ENCODE results near the gene KRT15. TPM values are rescaled to one million over a fixed set of nuclear protein-coding genes. Genes with fewer than 3 reads are reported as not detected.

The KRT15 gene
- total RNA-seq, 1 experiment from 2014 or later = 0.08 TPM

DNA sequence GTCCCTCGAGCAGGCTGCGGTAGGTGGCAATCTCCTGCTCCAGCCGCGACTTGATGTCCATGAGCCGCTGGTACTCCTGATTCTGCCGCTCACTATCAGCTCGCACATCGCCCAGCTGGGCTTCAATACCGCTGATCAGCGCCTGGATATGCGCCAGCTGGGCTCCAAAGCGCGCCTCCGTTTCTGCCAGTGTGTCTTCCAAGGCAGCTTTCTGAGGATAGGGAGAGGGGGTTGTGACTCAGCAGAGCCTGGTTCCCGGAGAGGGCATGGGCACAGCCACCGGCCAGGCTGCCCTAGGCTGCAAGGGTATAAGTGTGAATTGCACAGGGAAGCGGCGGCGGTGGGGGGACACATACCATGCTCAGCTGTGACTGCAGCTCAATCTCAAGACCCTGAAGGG, 5.1 kb upstream of the KRT15 start:
- DNase-seq = no peak
- Histone ChIP-seq H3K4me1 (no peaks in the 10 kb centered on the region; the same call in 1 of the 2 replicates), H3K27ac (no peak overlapping the region), H3K27me3 (no peaks in the 10 kb centered on the region), H3K36me3 (no peaks in the 10 kb centered on the region), H3K4me3 (no peak overlapping the region), H3K9me3 (replicated peaks) (no peaks in the 10 kb centered on the region)

DNA sequence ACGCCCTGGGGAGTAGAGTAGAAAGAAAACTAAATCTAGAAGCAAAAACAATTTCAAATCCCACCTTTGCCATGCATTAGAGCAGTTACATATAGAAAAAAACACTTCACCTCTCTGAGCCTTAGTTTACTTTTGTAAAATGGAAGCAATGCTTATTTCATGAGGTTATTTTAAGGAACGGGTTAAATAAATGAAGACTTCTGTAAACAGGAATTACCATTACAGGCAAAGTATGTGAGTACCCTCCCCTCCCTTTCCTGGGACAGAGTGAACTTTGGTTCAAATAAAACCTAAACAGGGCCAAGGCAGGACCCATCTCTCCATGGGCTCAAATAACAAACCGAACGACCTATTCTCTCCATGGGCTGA, 4.5 kb upstream of the KRT15 start:
- Histone ChIP-seq H3K4me1 (no peaks in the 10 kb centered on the region; the same call in 1 of the 2 replicates), H3K36me3 (no peaks in the 10 kb centered on the region), H3K4me3 (no peak overlapping the region), H3K27me3 (no peaks in the 10 kb centered on the region), H3K9me3 (replicated peaks) (no peaks in the 10 kb centered on the region), H3K27ac (no peak overlapping the region)
- no peak for DNase-seq

DNA sequence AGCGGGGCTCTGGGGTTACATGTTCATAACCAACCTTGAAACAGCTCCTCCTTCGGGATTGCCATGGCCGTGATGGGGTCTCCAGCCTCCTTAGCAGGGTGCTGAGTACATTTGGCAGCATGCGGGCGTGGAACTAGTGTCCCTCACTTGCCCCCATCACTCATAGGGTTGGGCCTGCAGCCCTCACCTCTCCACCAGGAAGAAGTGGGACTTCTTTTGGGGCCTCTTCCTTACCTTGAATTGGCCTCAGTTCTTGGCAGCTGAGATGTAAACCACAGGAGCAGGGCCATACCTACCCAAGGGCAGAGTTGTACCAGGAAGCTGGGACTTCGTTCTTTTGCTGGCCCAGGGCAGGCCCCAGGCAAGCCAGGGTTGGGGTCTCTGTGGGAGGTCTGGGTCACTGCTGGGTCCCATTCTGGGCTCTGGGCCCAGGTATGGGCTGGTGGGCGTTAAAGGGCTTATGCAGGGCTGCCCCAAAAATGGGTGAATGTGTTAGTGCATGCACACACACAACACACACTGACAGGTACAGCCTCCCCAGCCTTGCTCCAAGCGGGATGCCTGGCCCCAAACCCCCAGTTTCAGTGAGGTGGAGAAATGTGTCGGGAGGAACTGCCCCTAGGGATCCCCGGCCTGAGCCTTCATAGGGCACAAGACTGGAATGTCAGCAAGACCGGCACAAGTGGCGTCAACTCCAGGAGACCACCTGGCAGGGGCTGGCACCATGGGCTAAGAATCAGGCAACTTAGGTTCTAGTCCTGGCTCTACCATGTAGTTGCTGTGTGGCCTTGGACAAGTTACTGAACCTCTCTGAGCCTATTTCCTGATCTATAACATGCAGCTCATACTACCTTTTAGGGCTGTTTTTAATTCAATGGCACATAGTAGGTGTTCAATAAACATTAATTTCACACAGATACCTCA, 3.9 kb upstream of the KRT15 start:
- no peaks in the 10 kb centered on the region for H3K27me3 ChIP-seq
- no peaks in the 10 kb centered on the region for H3K36me3 ChIP-seq
- no peaks in the 10 kb centered on the region for H3K9me3 ChIP-seq (replicated peaks)
- no peak overlapping the region for H3K4me3 ChIP-seq
- DNase-seq = no peak
- no peaks in the 10 kb centered on the region; the same call in 1 of the 2 replicates for H3K4me1 ChIP-seq
- no peak overlapping the region for H3K27ac ChIP-seq

DNA sequence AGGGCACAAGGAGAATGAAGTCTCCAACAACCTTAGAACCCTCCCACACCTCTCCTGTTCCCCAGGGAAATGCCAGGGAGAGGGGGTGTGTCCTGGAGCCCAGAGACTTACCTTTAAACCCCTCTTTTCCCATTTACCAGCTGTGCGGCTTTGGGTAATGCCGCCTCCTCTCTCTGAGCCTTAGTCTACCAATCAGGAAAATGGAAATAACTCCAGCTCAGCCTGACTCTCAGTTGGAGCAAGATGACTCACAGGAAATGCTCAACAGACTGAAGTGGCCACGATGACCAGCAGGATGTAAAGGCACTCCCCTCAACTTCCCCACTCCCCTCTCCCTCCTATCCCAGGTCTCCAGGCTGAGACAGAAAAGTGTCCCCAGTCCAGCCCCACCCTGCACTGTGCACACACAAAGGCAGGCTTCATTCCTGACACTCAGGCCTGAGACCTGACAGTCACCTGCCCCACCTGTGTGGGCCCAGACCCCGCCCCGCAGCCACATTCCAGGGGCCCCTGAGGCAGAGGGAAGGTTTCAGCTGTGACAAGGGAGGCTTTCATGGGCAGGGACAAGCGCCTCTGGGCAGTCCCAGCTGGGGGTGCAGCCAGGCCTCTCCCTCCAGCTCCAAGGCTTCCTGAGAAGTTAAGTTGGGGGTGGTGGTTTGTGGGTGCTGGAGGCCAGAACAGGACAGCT, 3.0 kb upstream of the KRT15 start:
- H3K9me3 ChIP-seq (replicated peaks) = no peaks in the 10 kb centered on the region
- no peak overlapping the region for H3K4me3 ChIP-seq
- no peaks in the 10 kb centered on the region for H3K27me3 ChIP-seq
- no peaks in the 10 kb centered on the region; the same call in 1 of the 2 replicates for H3K4me1 ChIP-seq
- DNase-seq = no peak
- no peaks in the 10 kb centered on the region for H3K36me3 ChIP-seq
- H3K27ac ChIP-seq = no peak overlapping the region

DNA sequence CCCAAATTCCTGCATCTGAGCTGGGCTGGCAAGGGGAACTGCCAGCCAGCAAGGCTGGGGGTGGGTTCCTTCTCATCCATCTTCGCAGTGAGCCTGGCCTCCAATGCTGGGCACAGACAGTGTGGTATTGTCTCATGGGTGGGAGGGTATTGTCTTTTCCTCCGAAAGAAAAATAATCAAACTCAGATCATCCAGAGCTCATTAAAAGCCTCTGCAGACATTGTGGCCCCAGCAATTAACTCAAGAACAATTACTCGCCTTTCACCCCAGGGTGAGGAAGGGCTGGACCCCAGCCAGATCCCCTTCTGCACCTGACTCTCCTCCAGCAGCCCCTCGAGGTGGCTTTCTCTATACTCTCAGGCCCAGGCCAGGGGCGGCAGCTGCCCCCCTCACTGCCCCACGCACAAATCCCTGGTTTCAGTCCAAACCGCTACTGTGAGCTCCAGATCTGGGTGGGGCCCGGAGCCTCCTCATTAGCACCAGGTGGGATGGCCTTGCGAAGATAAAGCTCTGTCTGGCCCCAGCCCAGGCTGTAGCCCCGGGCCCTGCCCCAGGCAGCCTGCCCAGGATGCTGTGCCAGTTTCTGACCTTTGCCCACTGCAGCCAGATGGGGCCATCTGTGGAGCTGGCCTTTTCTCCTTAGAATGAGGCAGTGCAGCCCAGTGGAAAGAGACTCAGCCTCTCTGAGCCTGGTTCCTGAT, 2.3 kb upstream of the KRT15 start:
- Histone ChIP-seq H3K36me3 (no peaks in the 10 kb centered on the region), H3K27ac (no peak overlapping the region), H3K4me3 (no peak overlapping the region), H3K27me3 (no peaks in the 10 kb centered on the region), H3K9me3 (replicated peaks) (no peaks in the 10 kb centered on the region), H3K4me1 (no peaks in the 10 kb centered on the region; the same call in 1 of the 2 replicates)
- DNase-seq = peak; percentile 19 to 27

DNA sequence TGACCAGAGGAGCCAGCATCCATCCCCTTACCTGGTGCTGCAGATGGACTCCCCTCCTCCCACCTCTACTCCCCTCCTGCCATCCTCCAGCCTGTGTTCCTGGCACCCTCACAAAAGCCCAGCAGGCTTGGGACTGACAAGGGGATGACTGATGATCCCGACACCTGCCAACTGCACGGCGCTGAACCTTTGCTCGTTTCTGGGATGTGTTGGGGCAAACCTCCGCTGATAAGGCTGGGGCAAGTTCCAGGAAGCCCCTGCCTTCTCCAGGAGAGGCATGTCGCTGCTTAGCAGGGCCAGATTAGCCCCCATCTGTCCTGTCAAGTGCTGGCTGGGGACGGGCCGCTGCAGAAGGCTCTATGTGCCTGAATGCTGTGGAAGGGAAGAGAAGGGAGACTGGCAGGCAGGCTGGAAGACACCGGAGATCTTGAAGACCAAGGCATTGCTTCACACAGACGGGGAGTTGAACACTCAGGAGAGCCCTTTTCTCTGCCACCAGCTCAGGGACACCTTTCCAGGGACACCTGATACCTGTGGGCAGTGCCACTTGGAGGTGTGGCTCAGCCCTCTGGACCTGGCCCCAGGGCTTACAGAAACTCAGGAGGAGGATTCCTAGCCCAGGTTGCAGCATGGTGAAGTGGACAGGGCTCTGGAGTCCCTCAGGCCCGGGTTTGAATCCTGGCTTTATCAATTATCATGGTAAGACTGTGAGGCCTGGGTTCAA, 973 bp upstream of the KRT15 start:
- no peaks in the 10 kb centered on the region for H3K9me3 ChIP-seq (replicated peaks)
- H3K4me3 ChIP-seq = no peak overlapping the region
- H3K4me1 ChIP-seq = no peaks in the 10 kb centered on the region; the same call in 1 of the 2 replicates
- no peaks in the 10 kb centered on the region for H3K27me3 ChIP-seq
- no peak overlapping the region for H3K27ac ChIP-seq
- H3K36me3 ChIP-seq = no peaks in the 10 kb centered on the region
- peak; percentile 24 to 44 for DNase-seq

DNA sequence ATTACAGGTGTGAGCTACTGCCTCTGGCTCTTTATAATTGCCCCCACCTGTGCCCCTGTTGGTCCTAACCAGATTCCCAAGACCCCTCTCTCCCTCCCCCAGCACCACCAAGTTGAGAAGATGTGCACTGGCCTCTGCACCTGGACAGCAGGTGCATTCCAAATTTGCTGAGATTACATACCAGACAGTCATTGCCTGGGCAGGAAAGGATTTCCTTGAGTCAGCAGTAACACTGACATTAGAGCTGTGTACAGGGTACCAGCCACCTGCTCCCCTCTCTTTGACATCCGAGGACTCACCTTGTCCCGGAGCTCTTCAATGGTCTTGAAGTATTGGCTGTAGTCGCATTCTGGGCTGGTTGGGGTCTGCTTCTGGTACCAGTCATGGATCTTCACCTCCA, 659 bp downstream of the KRT15 start:
- Histone ChIP-seq H3K27me3 (no peaks in the 10 kb centered on the region), H3K4me3 (no peak overlapping the region), H3K9me3 (replicated peaks) (no peaks in the 10 kb centered on the region), H3K4me1 (no peaks in the 10 kb centered on the region; the same call in 1 of the 2 replicates), H3K27ac (no peak overlapping the region), H3K36me3 (no peaks in the 10 kb centered on the region)
- DNase-seq = no peak

DNA sequence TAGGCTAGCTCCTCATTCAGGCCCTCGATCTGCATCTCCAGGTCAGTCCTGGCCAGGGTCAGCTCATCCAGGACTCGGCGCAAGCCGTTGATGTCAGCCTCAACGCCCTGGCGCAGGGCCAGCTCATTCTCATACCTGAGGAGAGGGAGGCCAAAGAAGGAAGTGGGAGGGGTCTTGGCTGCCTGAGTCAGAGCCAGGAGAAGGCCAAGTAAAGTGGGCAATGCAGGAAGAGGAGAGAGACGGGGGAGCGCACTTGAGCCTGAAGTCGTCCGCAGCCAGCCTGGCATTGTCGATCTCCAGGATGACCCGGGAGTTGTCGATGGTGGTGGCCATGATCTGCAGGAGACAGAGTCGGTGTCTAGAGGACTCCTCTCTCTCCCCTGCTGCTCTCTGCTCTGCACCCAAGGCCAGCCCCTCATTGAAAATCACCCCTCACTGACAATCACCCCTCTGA, 1.8 kb downstream of the KRT15 start:
- DNase-seq = no peak
- Histone ChIP-seq H3K27me3 (no peaks in the 10 kb centered on the region), H3K4me3 (no peak overlapping the region), H3K9me3 (replicated peaks) (no peaks in the 10 kb centered on the region), H3K4me1 (no peaks in the 10 kb centered on the region; the same call in 1 of the 2 replicates), H3K27ac (no peak overlapping the region), H3K36me3 (no peaks in the 10 kb centered on the region)

DNA sequence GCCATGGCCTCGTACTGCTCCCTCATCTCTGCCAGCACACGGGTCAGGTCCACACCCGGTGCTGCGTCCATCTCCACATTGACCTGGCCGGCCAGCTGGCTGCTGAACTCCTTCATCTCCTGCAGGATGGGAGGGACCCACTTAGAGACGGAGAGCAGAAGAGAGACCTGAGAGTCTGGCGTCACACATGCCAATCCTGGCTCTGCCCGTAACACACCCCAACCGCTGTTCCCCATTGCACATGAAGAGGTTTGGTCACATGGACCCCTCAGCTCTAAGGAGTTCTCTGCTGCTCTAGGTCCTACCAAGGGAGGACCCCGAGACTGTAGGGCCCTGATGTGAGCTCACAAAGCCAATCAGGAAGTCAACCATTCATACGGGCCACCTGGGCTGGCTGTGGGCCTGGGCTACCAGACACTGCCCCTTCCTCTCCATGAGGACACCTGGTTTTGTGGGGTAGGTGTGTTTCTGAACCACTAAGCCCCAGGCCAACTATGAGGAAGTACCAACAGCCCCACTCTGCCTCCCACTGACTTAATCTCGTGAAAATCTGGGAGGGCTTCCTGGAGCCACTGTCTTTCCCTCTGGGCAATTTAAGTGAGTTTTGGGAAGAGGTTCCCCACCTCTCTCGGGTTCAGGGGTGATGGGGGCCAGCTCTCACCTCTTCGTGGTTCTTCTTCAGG, 2.4 kb downstream of the KRT15 start:
- Histone ChIP-seq H3K9me3 (replicated peaks) (no peaks in the 10 kb centered on the region), H3K27ac (no peak overlapping the region), H3K36me3 (no peaks in the 10 kb centered on the region), H3K4me3 (no peak overlapping the region), H3K27me3 (no peaks in the 10 kb centered on the region), H3K4me1 (no peaks in the 10 kb centered on the region; the same call in 1 of the 2 replicates)
- no peak for DNase-seq

DNA sequence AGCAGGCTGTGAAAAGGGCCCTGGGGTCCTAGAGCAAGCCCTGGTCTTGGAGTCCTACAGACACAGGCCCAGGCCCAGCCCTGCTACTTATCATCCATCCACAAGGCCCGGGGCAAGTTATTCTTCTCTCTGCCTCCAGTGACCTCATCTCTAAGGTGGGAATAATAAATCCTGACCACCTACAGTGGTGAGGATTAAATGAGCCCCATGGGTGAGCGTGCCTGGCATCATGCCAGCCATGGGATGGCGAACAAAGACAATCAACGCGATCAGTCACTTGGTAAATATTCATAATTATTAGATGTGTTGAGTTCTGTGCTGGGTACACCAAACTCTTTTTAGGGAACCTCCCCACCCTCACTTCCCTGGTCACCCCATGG, 5.5 kb downstream of the KRT15 start:
- no peaks in the 10 kb centered on the region for H3K36me3 ChIP-seq
- H3K4me1 ChIP-seq = no peaks in the 10 kb centered on the region
- no peaks in the 10 kb centered on the region for H3K9me3 ChIP-seq (replicated peaks)
- H3K4me3 ChIP-seq = no peak overlapping the region
- DNase-seq = peak in 1 of 2 experiments; percentile 15
- H3K27me3 ChIP-seq = no peaks in the 10 kb centered on the region
- no peak overlapping the region for H3K27ac ChIP-seq

DNA sequence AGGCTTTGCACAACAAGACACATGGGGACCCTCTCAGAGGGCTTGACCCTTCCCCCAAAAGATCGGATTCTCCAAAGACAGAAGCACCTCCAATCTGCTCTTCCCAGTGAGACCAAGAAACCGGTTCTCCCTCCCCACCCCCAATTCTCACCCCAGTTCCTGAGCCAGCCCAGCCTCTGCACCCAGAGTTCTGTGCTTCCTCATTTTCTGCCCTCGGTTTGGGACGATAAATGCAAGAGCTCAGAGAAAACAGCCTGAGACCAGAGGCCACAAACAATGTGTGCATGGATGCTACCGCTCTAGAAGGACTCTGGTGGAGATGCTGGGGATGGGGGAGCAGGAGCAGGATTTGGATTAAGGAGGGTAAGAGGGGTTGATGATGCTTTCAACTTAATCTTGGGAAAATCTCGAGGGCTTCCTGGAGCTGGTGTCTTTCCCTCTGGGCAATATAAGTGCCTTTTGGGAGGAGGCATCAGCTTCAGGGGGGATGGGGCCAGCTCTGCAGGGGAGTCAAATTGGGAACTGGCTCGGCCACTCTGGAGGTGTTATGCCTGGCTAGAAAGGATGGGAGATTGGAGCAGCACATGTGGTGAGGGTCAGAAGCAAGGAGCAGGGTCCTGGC, 6.0 kb downstream of the KRT15 start:
- Histone ChIP-seq H3K27me3 (no peaks in the 10 kb centered on the region), H3K36me3 (no peaks in the 10 kb centered on the region), H3K27ac (no peak overlapping the region), H3K9me3 (replicated peaks) (no peaks in the 10 kb centered on the region), H3K4me3 (no peak overlapping the region), H3K4me1 (no peaks in the 10 kb centered on the region)
- no peak for DNase-seq

DNA sequence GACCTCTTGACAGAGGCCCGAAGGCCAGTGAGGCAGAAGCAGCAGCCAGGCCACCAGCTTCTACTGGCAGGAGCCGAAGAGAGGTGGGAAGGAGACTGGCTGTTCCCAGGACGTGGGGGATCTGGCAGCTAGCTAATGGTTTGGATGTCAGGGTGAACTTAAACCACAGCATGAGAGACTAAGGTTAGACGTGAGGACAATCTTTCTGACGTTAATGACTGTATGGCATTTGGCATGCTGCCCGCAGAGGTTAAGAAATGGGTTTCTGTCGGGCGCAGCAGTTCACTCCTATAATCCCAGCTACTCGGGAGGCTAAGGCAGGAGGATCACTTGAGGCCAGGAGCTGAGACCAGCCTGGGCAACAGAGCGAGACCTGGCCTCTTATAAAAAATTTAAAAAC, 7.0 kb downstream of the KRT15 start:
- H3K4me3 ChIP-seq = no peak overlapping the region
- H3K4me1 ChIP-seq = no peaks in the 10 kb centered on the region
- DNase-seq = no peak
- H3K9me3 ChIP-seq (replicated peaks) = no peaks in the 10 kb centered on the region
- H3K36me3 ChIP-seq = no peaks in the 10 kb centered on the region
- no peaks in the 10 kb centered on the region for H3K27me3 ChIP-seq
- no peak overlapping the region for H3K27ac ChIP-seq

DNA sequence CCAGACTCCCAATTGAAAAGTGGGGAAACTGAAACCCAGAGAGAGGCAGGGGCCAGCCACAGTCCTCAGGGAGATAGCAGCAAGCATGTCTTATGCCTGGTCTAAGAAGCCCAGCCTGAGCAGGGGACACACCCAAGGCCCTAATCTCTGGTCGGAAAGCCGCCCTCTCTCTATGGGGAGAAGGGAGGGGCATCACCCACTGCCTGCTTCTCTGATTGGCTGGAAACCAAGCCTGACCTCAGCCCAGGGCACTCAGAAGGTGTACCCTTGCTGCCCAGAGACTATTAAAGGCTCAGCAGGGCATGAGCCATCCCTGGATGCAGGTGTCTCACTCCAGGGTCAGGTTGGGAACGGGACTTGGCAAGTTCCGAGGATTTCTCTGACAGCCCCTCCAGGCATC, 7.6 kb downstream of the KRT15 start:
- H3K27ac ChIP-seq = no peak overlapping the region
- no peaks in the 10 kb centered on the region for H3K4me1 ChIP-seq
- no peak overlapping the region for H3K4me3 ChIP-seq
- no peaks in the 10 kb centered on the region for H3K9me3 ChIP-seq (replicated peaks)
- DNase-seq = no peak
- no peaks in the 10 kb centered on the region for H3K36me3 ChIP-seq
- no peaks in the 10 kb centered on the region for H3K27me3 ChIP-seq

Measured in SJCRH30 (cell line).